IMR-90 (cell line): ENCODE measurements around the gene EGFR. TPM values are rescaled to one million over a fixed set of nuclear protein-coding genes. Genes with fewer than 3 reads are reported as not detected.

ENCODE experiments used
- ATAC-seq: fragments of 200-7000 bp; cut with Tn5 transposase; 2 replicates; pipeline ENCODE4 v1.9.1; 2020; ENCODE audit warnings: low read depth, mild to moderate bottlenecking, moderate library complexity
- BruUV-seq: library from RNA; stranded (reverse); fragments of 400-500 nt; replicated peaks from 2 replicates; lab custom pipeline; 2021; lab: Mats Ljungman, UMichigan
- CTCF ChIA-PET: fragments of 300-600 bp; formaldehyde crosslinking; extraction: SDS; loops from one replicate; lab custom pipeline; 2021; ENCODE audit warnings: antibody characterized with exemption; lab: Yijun Ruan, JAX
- POLR2A ChIA-PET: fragments of 300-600 bp; sonication (Branson Sonifier 250); formaldehyde crosslinking; loops from one replicate; lab custom pipeline; 2022; ENCODE audit warnings: antibody characterized with exemption; ENCODE audit not compliant: unreplicated experiment; lab: Charles Lee
- DNase-seq: peaks from one replicate; pipeline ENCODE4 v3.0.0; 2013
- H2AFZ ChIP-seq: replicated peaks from 2 replicates; pipeline ENCODE3; 2013; ENCODE audit warnings: low read length, mild to moderate bottlenecking; ENCODE audit not compliant: poor library complexity
- H2AK5ac ChIP-seq: 2 replicates; pipeline ENCODE4 v1.6.1; 2013; ENCODE audit warnings: low read depth, low read length, inconsistent platforms
- H2AK9ac ChIP-seq: replicated peaks from 2 replicates; pipeline ENCODE3; 2013; ENCODE audit warnings: mild to moderate bottlenecking, low read depth, low read length, moderate library complexity; ENCODE audit not compliant: poor library complexity
- H2BK120ac ChIP-seq: 2 replicates; pipeline ENCODE4 v1.6.1; 2013; ENCODE audit warnings: low read depth, low read length, inconsistent platforms
- H2BK15ac ChIP-seq: 3 replicates; pipeline ENCODE4 v1.6.1; 2013; ENCODE audit warnings: low read depth, low read length, inconsistent platforms
- H2BK20ac ChIP-seq: 2 replicates; pipeline ENCODE4 v1.6.1; 2013; ENCODE audit warnings: low read depth, mild to moderate bottlenecking, inconsistent platforms, low read length, moderate library complexity
- H2BK5ac ChIP-seq: 2 replicates; pipeline ENCODE4 v1.6.1; 2013; ENCODE audit warnings: mild to moderate bottlenecking, low read depth, low read length, inconsistent platforms; ENCODE audit not compliant: poor library complexity, severe bottlenecking
- H3K14ac ChIP-seq: replicated peaks from 2 replicates; pipeline ENCODE4 v1.6.1; 2013; ENCODE audit warnings: low read depth, low read length, inconsistent platforms
- H3K18ac ChIP-seq: 2 replicates; pipeline ENCODE4 v1.6.1; 2013; ENCODE audit warnings: low read depth, low read length, control low read depth
- H3K23ac ChIP-seq: 2 replicates; pipeline ENCODE4 v1.6.1; 2013; ENCODE audit warnings: low read depth, low read length, inconsistent platforms
- H3K27ac ChIP-seq: 2 replicates; pipeline ENCODE4 v1.5.1; 2013; ENCODE audit warnings: mild to moderate bottlenecking, control low read depth, low read length; ENCODE audit not compliant: insufficient read depth
- H3K27me3 ChIP-seq: 2 replicates; pipeline ENCODE4 v1.6.1; 2013; ENCODE audit warnings: low read length; ENCODE audit not compliant: control insufficient read depth, insufficient read depth
- H3K36me3 ChIP-seq: 2 replicates; pipeline ENCODE4 v1.6.1; 2013; ENCODE audit warnings: low read length, mixed read lengths; ENCODE audit not compliant: control insufficient read depth, insufficient read depth
- H3K4ac ChIP-seq: 2 replicates; pipeline ENCODE4 v1.6.1; 2013; ENCODE audit warnings: low read depth, low read length, inconsistent platforms
- H3K4me1 ChIP-seq: 2 replicates; pipeline ENCODE4 v1.6.1; 2013; ENCODE audit warnings: low read length, mixed read lengths; ENCODE audit not compliant: control insufficient read depth, insufficient read depth
- H3K4me2 ChIP-seq: 2 replicates; pipeline ENCODE4 v1.6.1; 2013; ENCODE audit warnings: low read depth, mild to moderate bottlenecking, control low read depth, low read length, moderate library complexity
- H3K4me3 ChIP-seq: 2 replicates; pipeline ENCODE4 v1.5.1; 2013; ENCODE audit warnings: low read depth, mild to moderate bottlenecking, control low read depth, low read length, moderate library complexity; ENCODE audit not compliant: insufficient read depth
- H3K56ac ChIP-seq: 2 replicates; pipeline ENCODE4 v1.6.1; 2013; ENCODE audit warnings: low read length, inconsistent platforms; ENCODE audit not compliant: insufficient read depth; ENCODE audit errors: extremely low read depth
- H3K79me1 ChIP-seq, 2 experiments: 2 replicates each; pipeline ENCODE4 v1.6.1; 2013; ENCODE audit warnings: low read length in 2 of 2, inconsistent platforms in 1 of 2, low read depth in 1 of 2
- H3K9ac ChIP-seq: 2 replicates; pipeline ENCODE4 v1.6.1; 2013; ENCODE audit warnings: low read depth, low read length, control low read depth
- H3K9me1 ChIP-seq: 2 replicates; pipeline ENCODE4 v1.6.1; 2013; ENCODE audit warnings: low read length, inconsistent platforms; ENCODE audit not compliant: insufficient read depth
- H3K9me3 ChIP-seq: 2 replicates; pipeline ENCODE4 v1.6.1; 2013; ENCODE audit warnings: low read length; ENCODE audit not compliant: control insufficient read depth, insufficient read depth
- H4K20me1 ChIP-seq: 2 replicates; pipeline ENCODE4 v1.6.1; 2013; ENCODE audit warnings: low read length, inconsistent platforms; ENCODE audit not compliant: insufficient read depth
- H4K5ac ChIP-seq: 2 replicates; pipeline ENCODE4 v1.6.1; 2013; ENCODE audit warnings: mild to moderate bottlenecking, low read depth, low read length, control low read depth
- H4K8ac ChIP-seq, 2 experiments: 2 replicates each; pipeline ENCODE4 v1.6.1; 2013; ENCODE audit warnings: low read depth in 2 of 2, low read length in 2 of 2, control low read depth in 1 of 2, inconsistent platforms in 1 of 2
- H4K91ac ChIP-seq: 2 replicates; pipeline ENCODE4 v1.6.1; 2013; ENCODE audit warnings: low read depth, low read length, inconsistent platforms; ENCODE audit not compliant: insufficient read depth
- BHLHE40 ChIP-seq: fragments of 150-350 bp; IDR thresholded peaks from 2 replicates; pipeline ENCODE4 v1.6.1; 2016; ENCODE audit warnings: mild to moderate bottlenecking, low read depth, low read length
- CHD1 ChIP-seq: IDR thresholded peaks from 2 replicates; pipeline ENCODE4 v1.6.1; 2012; ENCODE audit warnings: low read depth, low read length, improper control_type of control experiment
- CTCF ChIP-seq: conservative IDR thresholded peaks from 2 replicates; pipeline ENCODE4 v1.5.1; 2012; ENCODE audit warnings: mild to moderate bottlenecking, low read depth, low read length, improper control_type of control experiment
- ELK1 ChIP-seq: fragments of 150-350 bp; IDR thresholded peaks from 2 replicates; pipeline ENCODE4 v1.6.1; 2016; ENCODE audit warnings: low read depth, mild to moderate bottlenecking, low read length, moderate library complexity, borderline replicate concordance
- FOS ChIP-seq: fragments of 150-350 bp; IDR thresholded peaks from 2 replicates; pipeline ENCODE4 v1.6.1; 2016; ENCODE audit warnings: low read depth, low read length
- MAFK ChIP-seq: IDR thresholded peaks from 2 replicates; pipeline ENCODE4 v1.6.1; 2012; ENCODE audit warnings: low read depth, low read length, improper control_type of control experiment
- MAZ ChIP-seq: IDR thresholded peaks from 2 replicates; pipeline ENCODE4 v1.6.1; 2012; ENCODE audit warnings: low read depth, mild to moderate bottlenecking, low read length, improper control_type of control experiment, moderate library complexity, borderline replicate concordance
- MXI1 ChIP-seq: IDR thresholded peaks from 2 replicates; pipeline ENCODE4 v1.6.1; 2012; ENCODE audit warnings: low read depth, mild to moderate bottlenecking, low read length, moderate library complexity, borderline replicate concordance
- POLR2A ChIP-seq: IDR thresholded peaks from 2 replicates; pipeline ENCODE4 v1.6.1; 2012; ENCODE audit warnings: mild to moderate bottlenecking, low read depth, low read length
- RAD21 ChIP-seq: IDR thresholded peaks from 2 replicates; pipeline ENCODE4 v1.6.1; 2012; ENCODE audit warnings: low read length, improper control_type of control experiment
- RFX5 ChIP-seq: IDR thresholded peaks from 2 replicates; pipeline ENCODE4 v1.8.0; 2012; ENCODE audit warnings: low read depth, mild to moderate bottlenecking, low read length, moderate library complexity
- SMC3 ChIP-seq: fragments of 150-350 bp; IDR thresholded peaks from 2 replicates; pipeline ENCODE4 v1.6.1; 2016; ENCODE audit warnings: low read depth, mild to moderate bottlenecking, antibody characterized with exemption, low read length, moderate library complexity
- USF2 ChIP-seq: fragments of 150-350 bp; IDR thresholded peaks from 2 replicates; pipeline ENCODE4 v1.6.1; 2017; ENCODE audit warnings: mild to moderate bottlenecking, antibody characterized with exemption, low read length, low read depth
- WGBS, 2 experiments: methylation state at CpG; one replicate each; pipeline versions ENCODE4 v1.1.5 to v1.1.7; 2013; ENCODE audit warnings: missing lambda C conversion rate in 2 of 2; ENCODE audit not compliant: insufficient read length in 1 of 2; ENCODE audit errors: extremely low coverage in 2 of 2; 5-methylcytosine and 5-hydroxymethylcytosine counted together
- dilution Hi-C: fragments of 300-500 bp; cut with HindIII; formaldehyde crosslinking; loops from one replicate; pipeline ENCODE4 v1.14.3; 2018; ENCODE audit warnings: low sequenced_read_pairs; ENCODE audit not compliant: unreplicated experiment
- in situ Hi-C: fragments of 300-500 bp; cut with MboI; formaldehyde crosslinking; loops from 3 replicates; pipeline ENCODE4 v1.14.3; 2019; ENCODE audit warnings: low sequenced_read_pairs, inconsistent platforms, mixed read lengths
- intact Hi-C: fragments of 100-400 bp; cut with micrococcal nuclease; formaldehyde crosslinking; loops from 2 replicates; pipeline ENCODE4 v1.10.0; 2022
- polyA plus RNA-seq, 3 experiments: library from polyadenylated mRNA; depleted of rRNA; stranded (reverse); fragments of >200 nt; gene quantifications; 2 replicates each; pipeline ENCODE4 v1.2.3, GENCODE V29; 2012; ENCODE audit warnings: low replicate concordance in 1 of 3
- total RNA-seq: library from RNA; depleted of rRNA; stranded (reverse); fragments of >200 nt; gene quantifications from 2 replicates; pipeline ENCODE4 v1.2.3, GENCODE V29; 2012

Gene EGFR
- total and polyA plus RNA-seq, 2 of the 4 experiments (the other 2 are of a cell fraction): 36.9 to 60.4 TPM

- Histone ChIP-seq H3K36me3 (no peaks in the 10 kb centered on the region; the same call in 1 of the 2 replicates), H3K4me1 (peaks cover 23% of the 10 kb centered on the region), H3K9me3 (no peaks in the 10 kb centered on the region), H2AK5ac (0 out of 2 replicates have a peak overlapping the region, but pooled peaks have one; percentile 10), H2AK9ac (no peak overlapping the region), H3K9ac (no peak overlapping the region), H3K4me3 (no peak overlapping the region), H3K4me2 (no peak overlapping the region), H3K27me3 (no peaks in the 10 kb centered on the region), H4K5ac (no peak overlapping the region), H2BK20ac (no peak overlapping the region), H4K91ac (no peak overlapping the region), H3K4ac (0 out of 2 replicates have a peak overlapping the region, but pooled peaks have one; percentile 1), H3K23ac (no peak overlapping the region), H3K18ac (no peak overlapping the region), H3K79me1 (peaks cover 44 to 94% of the 10 kb centered on the region in 2 experiments), H2AFZ (no peak overlapping the region), H4K20me1 (peaks cover 46% of the 10 kb centered on the region; the same call in 1 of the 2 replicates), H2BK15ac (no peak overlapping the region), H4K8ac (no peak overlapping the region), H2BK5ac (no peak overlapping the region), H3K9me1 (peaks cover 17% of the 10 kb centered on the region), H2BK120ac (no peak overlapping the region), H3K27ac (no peak overlapping the region), H3K56ac (no peak overlapping the region), H3K14ac (no peak overlapping the region)
- DNase-seq: no peak
- WGBS, 2 experiments: 59% methylated on average over 3 of the region's 5 CpGs; no CpG with 5 or more reads in 1 of the 2 experiments
- in situ Hi-C loops (no loop called here), dilution Hi-C loops (no loop called here), intact Hi-C loops (no loop called here)
- ChIA-PET POLR2A (no interaction called here), CTCF (no interaction called here)
- no peak for ATAC-seq
- BruUV-seq: no TSS peak
- TF ChIP-seq MAZ: no peak
- TF ChIP-seq MXI1: no peak
- no peak for TF ChIP-seq FOS
- TF ChIP-seq BHLHE40: no peak
- no peak for TF ChIP-seq CHD1
- no peak for TF ChIP-seq POLR2A
- no peak for TF ChIP-seq MAFK
- TF ChIP-seq ELK1: no peak
- no peak for TF ChIP-seq RAD21
- TF ChIP-seq SMC3: no peak
- TF ChIP-seq USF2: no peak
- no peak for TF ChIP-seq RFX5
- TF ChIP-seq CTCF: no peak
Measured at GRCh38 chr7:55094092-55094690, 75.4 kb downstream of the EGFR start.
